ENCODE measurements around the gene SMIM13. TPM values are rescaled to one million over a fixed set of nuclear protein-coding genes. Genes with fewer than 3 reads are reported as not detected.

The SMIM13 gene
- total RNA-seq, 1 donor from 2014 or later, result 8.6 TPM

- TF ChIP-seq CTCF (conservative IDR thresholded peaks at IDR 0.05; ENCODE audit: low read depth, low read length), result no peak
- H3K4me3 ChIP-seq (ENCODE audit: low read depth, low read length), result no peak overlapping the region
- DNase-seq (ENCODE audit: low read depth), result no peak
Observed at GRCh38 chr6:11152581-11152980, 58.9 kb downstream of the SMIM13 start.

- no peak for DNase-seq (ENCODE audit: low read depth)
- TF ChIP-seq CTCF (conservative IDR thresholded peaks at IDR 0.05; ENCODE audit: low read depth, low read length), result no peak
- H3K4me3 ChIP-seq (ENCODE audit: low read depth, low read length), result no peak overlapping the region
Observed at GRCh38 chr6:11153447-11153846, 59.8 kb downstream of the SMIM13 start.

- no peak for TF ChIP-seq CTCF (conservative IDR thresholded peaks at IDR 0.05; ENCODE audit: low read depth, low read length)
- DNase-seq (ENCODE audit: low read depth), result no peak
- no peak overlapping the region for H3K4me3 ChIP-seq (ENCODE audit: low read depth, low read length)
Observed at GRCh38 chr6:11155589-11155988, 62.0 kb downstream of the SMIM13 start.

- no peak for DNase-seq (ENCODE audit: low read depth)
- TF ChIP-seq CTCF (conservative IDR thresholded peaks at IDR 0.05; ENCODE audit: low read depth, low read length), result no peak
- H3K4me3 ChIP-seq (ENCODE audit: low read depth, low read length), result no peak overlapping the region
Observed at GRCh38 chr6:11160199-11160598, 66.6 kb downstream of the SMIM13 start.

- no peak for DNase-seq (ENCODE audit: low read depth)
Observed at GRCh38 chr6:11161031-11161956, 67.7 kb downstream of the SMIM13 start.

GRCh38 chr6:11162262-11162661 is 68.6 kb downstream of the SMIM13 start:
- DNase-seq (ENCODE audit: low read depth), result no peak
- H3K4me3 ChIP-seq (ENCODE audit: low read depth, low read length), result no peak overlapping the region
- no peak for TF ChIP-seq CTCF (conservative IDR thresholded peaks at IDR 0.05; ENCODE audit: low read depth, low read length)

More at GRCh38 chr6:11161031-11161956, 67.7 kb downstream of the SMIM13 start:
- no peak overlapping the region for H3K4me3 ChIP-seq (ENCODE audit: low read depth, low read length)
- TF ChIP-seq CTCF (conservative IDR thresholded peaks at IDR 0.05; ENCODE audit: low read depth, low read length), result no peak

GRCh38 chr6:11163932-11164331 is 70.3 kb downstream of the SMIM13 start:
- DNase-seq (ENCODE audit: low read depth), result no peak
- TF ChIP-seq CTCF (conservative IDR thresholded peaks at IDR 0.05; ENCODE audit: low read depth, low read length), result no peak
- H3K4me3 ChIP-seq (ENCODE audit: low read depth, low read length), result no peak overlapping the region
